B cell (primary cell): ENCODE measurements around the gene KIF9. TPM values are rescaled to one million over a fixed set of nuclear protein-coding genes. Genes with fewer than 3 reads are reported as not detected.

Experiments used
- ATAC-seq: fragments of 200-7000 bp; cut with Tn5 transposase; one replicate; pipeline ENCODE4 v1.10.0; 2021; ENCODE audit warnings: low read depth, mild to moderate bottlenecking, moderate number of reproducible peaks, moderate library complexity
- CTCF ChIA-PET: fragments of 350-600 bp; sonication (Branson Sonifier 250); formaldehyde crosslinking; loops from one replicate; lab custom pipeline; 2021; ENCODE audit warnings: antibody characterized with exemption, inconsistent platforms; lab: Charles Lee
- POLR2A ChIA-PET: fragments of 350-600 bp; sonication (Branson Sonifier 250); formaldehyde crosslinking; loops from one replicate; lab custom pipeline; 2021; ENCODE audit warnings: antibody characterized with exemption; lab: Charles Lee
- DNase-seq: peaks from one replicate; pipeline ENCODE4 v3.0.0; 2013
- H2AFZ ChIP-seq: 2 replicates; pipeline ENCODE4 v1.6.1; 2012; ENCODE audit warnings: mild to moderate bottlenecking, low read depth, low read length; ENCODE audit not compliant: insufficient read depth, poor library complexity, severe bottlenecking
- H3K27ac ChIP-seq, 2 donors: 1 replicate in 1 of 2; 2 replicates in 1 of 2; pipeline ENCODE4 v1.5.1; 2012 to 2013; ENCODE audit warnings: low read length in 2 of 2, mild to moderate bottlenecking in 2 of 2, moderate library complexity in 1 of 2
- H3K27me3 ChIP-seq, 4 experiments: fragments of 200-600 bp in 1 of 4; sonication (generic) in 1 of 4; replicated peaks in 1 of 4; 1 replicate in 2 of 4; 2 replicates in 2 of 4; pipeline versions ENCODE4 v1.6.1 to v1.7.0; 2013 to 2016; ENCODE audit warnings: low read length in 3 of 4, mild to moderate bottlenecking in 2 of 4, mixed read lengths in 1 of 4, moderate library complexity in 1 of 4; ENCODE audit not compliant: insufficient read depth in 4 of 4, control insufficient read depth in 3 of 4; ENCODE audit errors: control extremely low read depth in 1 of 4
- H3K36me3 ChIP-seq, 2 experiments: replicated peaks in 1 of 2; 1 replicate in 1 of 2; 2 replicates in 1 of 2; pipeline versions ENCODE4 v1.6.1 to v1.7.1; 2013; ENCODE audit warnings: low read length in 1 of 2; ENCODE audit not compliant: insufficient read depth in 2 of 2, control insufficient read depth in 1 of 2; ENCODE audit errors: control extremely low read depth in 1 of 2, extremely low read depth in 1 of 2
- H3K4me1 ChIP-seq, 2 donors: fragments of 200-600 bp in 1 of 2; sonication (generic) in 1 of 2; 1 replicate in 1 of 2; 2 replicates in 1 of 2; pipeline versions ENCODE4 v1.5.1 to v1.6.1; 2013 to 2017; ENCODE audit warnings: low read length in 2 of 2; ENCODE audit not compliant: control insufficient read depth in 2 of 2, insufficient read depth in 2 of 2
- H3K4me2 ChIP-seq: replicated peaks from 2 replicates; pipeline ENCODE3; 2012; ENCODE audit warnings: mild to moderate bottlenecking, low read depth, low read length; ENCODE audit not compliant: poor library complexity, severe bottlenecking
- H3K4me3 ChIP-seq, 5 experiments: fragments of 200-600 bp in 1 of 5; sonication (generic) in 1 of 5; 1 replicate in 3 of 5; 2 replicates in 2 of 5; pipeline versions ENCODE4 v1.5.1 to v1.7.0; 2011 to 2016; ENCODE audit warnings: low read length in 4 of 5, mild to moderate bottlenecking in 4 of 5, low read depth in 2 of 5, control low read depth in 1 of 5, moderate library complexity in 1 of 5; ENCODE audit not compliant: insufficient read depth in 1 of 5; ENCODE audit errors: control extremely low read depth in 1 of 5, extremely low read depth in 1 of 5
- H3K79me2 ChIP-seq: fragments of 200-600 bp; sonication (generic); one replicate; pipeline ENCODE4 v1.6.0; 2016; ENCODE audit warnings: low read length; ENCODE audit not compliant: control insufficient read depth, insufficient read depth
- H3K9ac ChIP-seq: fragments of 200-600 bp; sonication (generic); 2 replicates; pipeline ENCODE4 v1.6.1; 2017; ENCODE audit warnings: mild to moderate bottlenecking, low read length, moderate library complexity
- H3K9me3 ChIP-seq, 3 donors: one replicate each; pipeline versions ENCODE4 v1.6.1 to v1.7.1; 2013; ENCODE audit warnings: low read length in 2 of 3; ENCODE audit not compliant: control insufficient read depth in 2 of 3, insufficient read depth in 1 of 3; ENCODE audit errors: control extremely low read depth in 1 of 3
- H4K20me1 ChIP-seq: 2 replicates; pipeline ENCODE4 v1.6.0; 2012; ENCODE audit warnings: mild to moderate bottlenecking, low read length; ENCODE audit not compliant: insufficient read depth, control insufficient read depth, poor library complexity, severe bottlenecking
- H3K27ac Mint-ChIP-seq: one replicate; pipeline ENCODE4 v1.8.0; 2021; ENCODE audit warnings: mixed read lengths
- H3K27me3 Mint-ChIP-seq: one replicate; pipeline ENCODE4 v1.8.0; 2021; ENCODE audit warnings: mixed read lengths
- H3K4me1 Mint-ChIP-seq: one replicate; pipeline ENCODE4 v1.8.0; 2021; ENCODE audit warnings: mixed read lengths
- H3K4me3 Mint-ChIP-seq: one replicate; pipeline ENCODE4 v1.8.0; 2021; ENCODE audit warnings: mixed read lengths
- H3K9me3 Mint-ChIP-seq: one replicate; pipeline ENCODE4 v1.8.0; 2022; ENCODE audit warnings: mixed read lengths; ENCODE audit not compliant: insufficient read depth
- EZH2 ChIP-seq: IDR thresholded peaks from 2 replicates; pipeline ENCODE4 v1.6.1; 2012; ENCODE audit warnings: borderline replicate concordance, low read depth, mild to moderate bottlenecking, moderate library complexity, low read length; ENCODE audit not compliant: insufficient read depth, poor library complexity, severe bottlenecking
- WGBS: methylation state at CpG from one replicate; pipeline ENCODE4 v1.1.5; 2013; ENCODE audit warnings: missing lambda C conversion rate; ENCODE audit not compliant: insufficient coverage; 5-methylcytosine and 5-hydroxymethylcytosine counted together
- intact Hi-C: fragments of 100-400 bp; cut with micrococcal nuclease; formaldehyde crosslinking; loops from one replicate; pipeline ENCODE4 v1.10.0; 2022
- polyA plus RNA-seq: library from polyadenylated mRNA; depleted of rRNA; stranded (reverse); fragments of >200 nt; gene quantifications from 2 replicates; pipeline ENCODE4 v1.2.3, GENCODE V29; 2012
- total RNA-seq, 2 donors: library from RNA; stranded (reverse); fragments of 120-200 nt in 1 of 2; gene quantifications; 1 replicate in 1 of 2; 2 replicates in 1 of 2; pipeline versions ENCODE4 v1.2.3 to v1.2.4, GENCODE V29; 2013 to 2022
- TF ChIP-seq, protein P1 (sequence below): fragments of 200-600 bp; IDR thresholded peaks from one replicate; pipeline ENCODE4 v1.8.0; 2022; ENCODE audit warnings: antibody characterized with exemption, mild to moderate bottlenecking

Gene KIF9
- total and polyA plus RNA-seq, 2 donors (not counting 1 experiment from before 2014, with no cell fraction given) = 3.0 to 3.8 TPM

DNA sequence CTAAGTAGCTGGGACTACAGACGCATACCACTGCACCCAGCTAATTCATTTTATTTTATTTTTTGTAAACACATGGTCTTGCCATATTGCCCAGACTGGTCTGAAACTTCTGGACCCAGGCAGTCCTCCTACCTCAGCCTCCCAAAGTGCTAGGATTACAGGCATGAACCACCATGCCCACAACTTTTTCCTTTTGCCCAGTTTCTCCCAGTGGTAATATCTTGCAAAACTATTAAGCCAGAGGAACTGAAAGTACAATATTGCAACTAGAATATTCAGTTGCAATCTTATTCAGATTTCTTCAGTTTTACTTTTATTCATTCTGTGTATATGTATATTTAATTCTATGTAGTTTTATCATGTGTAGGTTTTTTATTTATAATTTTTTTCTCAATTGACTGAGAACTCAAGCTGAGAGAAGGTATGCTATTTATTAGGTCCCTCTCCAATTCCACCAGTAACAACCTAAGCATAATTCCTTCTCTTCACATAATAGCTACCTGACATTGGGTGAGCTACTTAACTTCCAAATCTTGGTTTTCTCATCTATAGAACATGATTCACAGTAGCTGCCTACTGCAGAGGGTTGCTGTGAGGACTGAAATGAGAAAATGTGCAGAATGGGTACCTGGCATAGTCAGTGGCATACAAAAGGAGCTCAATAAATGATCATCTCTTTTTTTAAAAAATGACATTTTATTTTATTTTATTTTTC is 30.9 kb upstream of the KIF9 start:
- TF ChIP-seq EZH2 = no peak
- TF ChIP-seq, protein P1, sequence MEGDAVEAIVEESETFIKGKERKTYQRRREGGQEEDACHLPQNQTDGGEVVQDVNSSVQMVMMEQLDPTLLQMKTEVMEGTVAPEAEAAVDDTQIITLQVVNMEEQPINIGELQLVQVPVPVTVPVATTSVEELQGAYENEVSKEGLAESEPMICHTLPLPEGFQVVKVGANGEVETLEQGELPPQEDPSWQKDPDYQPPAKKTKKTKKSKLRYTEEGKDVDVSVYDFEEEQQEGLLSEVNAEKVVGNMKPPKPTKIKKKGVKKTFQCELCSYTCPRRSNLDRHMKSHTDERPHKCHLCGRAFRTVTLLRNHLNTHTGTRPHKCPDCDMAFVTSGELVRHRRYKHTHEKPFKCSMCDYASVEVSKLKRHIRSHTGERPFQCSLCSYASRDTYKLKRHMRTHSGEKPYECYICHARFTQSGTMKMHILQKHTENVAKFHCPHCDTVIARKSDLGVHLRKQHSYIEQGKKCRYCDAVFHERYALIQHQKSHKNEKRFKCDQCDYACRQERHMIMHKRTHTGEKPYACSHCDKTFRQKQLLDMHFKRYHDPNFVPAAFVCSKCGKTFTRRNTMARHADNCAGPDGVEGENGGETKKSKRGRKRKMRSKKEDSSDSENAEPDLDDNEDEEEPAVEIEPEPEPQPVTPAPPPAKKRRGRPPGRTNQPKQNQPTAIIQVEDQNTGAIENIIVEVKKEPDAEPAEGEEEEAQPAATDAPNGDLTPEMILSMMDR = no peak
- no peaks in the 10 kb centered on the region for H3K9me3 ChIP-seq
- CTCF ChIA-PET = interaction anchor here (1.5 to 2.3 kb wide), 3 partner anchors 10 to 50 kb away, joined by 3 to 13 read pairs (median 6); no protein-coding TSS in a partner anchor
- POLR2A ChIA-PET = interaction anchor here (0.6 kb wide), 1 partner anchor 9 kb away, joined by 3 read pairs; no protein-coding TSS in a partner anchor
- Mint-ChIP-seq H3K27me3 (no peaks in the 10 kb centered on the region), H3K4me1 (peaks cover 21% of the 10 kb centered on the region), H3K9me3 (no peaks in the 10 kb centered on the region), H3K27ac (no peak overlapping the region), H3K4me3 (no peak overlapping the region)
- H3K36me3 ChIP-seq = peaks cover 0 to under 1% of the 10 kb centered on the region in 2 experiments
- peaks cover 49% of the 10 kb centered on the region for H3K79me2 ChIP-seq
- H3K4me3 ChIP-seq = no peak overlapping the region
- intact Hi-C loops = no loop called here
- H4K20me1 ChIP-seq = peaks cover 37% of the 10 kb centered on the region
- peaks cover 0 to 3% of the 10 kb centered on the region in 2 donors for H3K4me1 ChIP-seq
- ATAC-seq (no peak), DNase-seq (no peak)
- no peak overlapping the region for H3K9ac ChIP-seq
- 80% methylated on average over 1 of the region's 1 CpG for WGBS
- H3K27ac ChIP-seq = no peak overlapping the region
- H3K4me2 ChIP-seq = no peak overlapping the region
- no peaks in the 10 kb centered on the region for H3K27me3 ChIP-seq
- no peak overlapping the region for H2AFZ ChIP-seq

GRCh38 chr3:47310391-47310790 is 27.8 kb upstream of the KIF9 start:
- no peak overlapping the region for H3K4me2 ChIP-seq
- CTCF ChIA-PET = interaction anchor here (0.8 kb wide), 1 partner anchor 14 kb away, joined by 3 read pairs; no protein-coding TSS in a partner anchor
- POLR2A ChIA-PET = no interaction called here

More at GRCh38 chr3:47310391-47310790, 27.8 kb upstream of the KIF9 start:
- WGBS = 100% methylated on average over 4 of the region's 4 CpGs
- Mint-ChIP-seq H3K9me3 (no peaks in the 10 kb centered on the region), H3K4me3 (no peak overlapping the region), H3K27ac (no peak overlapping the region), H3K27me3 (no peaks in the 10 kb centered on the region), H3K4me1 (peaks cover 38% of the 10 kb centered on the region)
- Histone ChIP-seq H3K4me1 (peaks cover 3 to 6% of the 10 kb centered on the region in 2 donors), H3K27me3 (no peaks in the 10 kb centered on the region), H3K9me3 (no peaks in the 10 kb centered on the region), H3K9ac (no peak overlapping the region), H3K79me2 (peaks cover 64% of the 10 kb centered on the region), H3K36me3 (peaks cover 0 to 7% of the 10 kb centered on the region in 2 experiments), H2AFZ (no peak overlapping the region), H3K27ac (no peak overlapping the region), H3K4me3 (no peak overlapping the region), H4K20me1 (peaks cover 35% of the 10 kb centered on the region)
- DNase-seq = no peak
- intact Hi-C loops = no loop called here
- TF ChIP-seq, protein P1 = no peak
- no peak for TF ChIP-seq EZH2
- ATAC-seq = no peak
